Glutamatergic neuron (in vitro differentiated cells): ENCODE results near the gene ELMO1. TPM values are rescaled to one million over a fixed set of nuclear protein-coding genes. Genes with fewer than 3 reads are reported as not detected.

Experiments used
- DNase-seq: peaks from one replicate; pipeline ENCODE4 v3.0.0; 2022
- H3K27ac Mint-ChIP-seq: one replicate; pipeline ENCODE4 v1.8.0; 2020; ENCODE audit warnings: mild to moderate bottlenecking, mixed read lengths, inconsistent platforms; ENCODE audit not compliant: unreplicated experiment
- H3K27me3 Mint-ChIP-seq: one replicate; pipeline ENCODE4 v1.8.0; 2020; ENCODE audit warnings: mild to moderate bottlenecking, moderate library complexity, mixed read lengths, inconsistent platforms; ENCODE audit not compliant: unreplicated experiment
- H3K36me3 Mint-ChIP-seq: one replicate; pipeline ENCODE4 v1.8.0; 2020; ENCODE audit warnings: mild to moderate bottlenecking, mixed read lengths, inconsistent platforms; ENCODE audit not compliant: unreplicated experiment
- H3K4me1 Mint-ChIP-seq: one replicate; pipeline ENCODE4 v1.8.0; 2020; ENCODE audit warnings: mild to moderate bottlenecking, low read depth, mixed read lengths, inconsistent platforms; ENCODE audit not compliant: unreplicated experiment
- H3K4me3 Mint-ChIP-seq: one replicate; pipeline ENCODE4 v1.8.0; 2020; ENCODE audit warnings: mild to moderate bottlenecking, mixed read lengths, inconsistent platforms; ENCODE audit not compliant: unreplicated experiment
- H3K9me3 Mint-ChIP-seq: one replicate; pipeline ENCODE4 v1.8.0; 2020; ENCODE audit warnings: mild to moderate bottlenecking, moderate library complexity, mixed read lengths, inconsistent platforms; ENCODE audit not compliant: unreplicated experiment
- CTCF ChIP-seq: fragments of 200-600 bp; sonication (generic); IDR thresholded peaks from one replicate; pipeline ENCODE4 v1.5.0; 2021; ENCODE audit not compliant: partially characterized antibody, unreplicated experiment
- total RNA-seq: library from RNA; stranded (reverse); fragmentation: NEBNext Ultra II Directional; extraction: Animal tissue kit (Norgen Biotek cat#: 25700); gene quantifications from one replicate; pipeline ENCODE4 v1.2.1, GENCODE V29; 2021; ENCODE audit not compliant: unreplicated experiment

The ELMO1 gene
- total RNA-seq, 1 donor from 2014 or later: 5.5 TPM

- no peaks in the 10 kb centered on the region for H3K36me3 Mint-ChIP-seq
- no peak overlapping the region for H3K27ac Mint-ChIP-seq
- no peaks in the 10 kb centered on the region for H3K27me3 Mint-ChIP-seq
- no peak overlapping the region for H3K4me3 Mint-ChIP-seq
- no peak for TF ChIP-seq CTCF
- no peak for DNase-seq
- peaks cover 8% of the 10 kb centered on the region for H3K4me1 Mint-ChIP-seq
- H3K9me3 Mint-ChIP-seq: no peaks in the 10 kb centered on the region
Observed at GRCh38 chr7:37425498-37425897, 23.2 kb downstream of the ELMO1 start.

- no peak for DNase-seq
- peaks cover 8% of the 10 kb centered on the region for H3K4me1 Mint-ChIP-seq
- no peak overlapping the region for H3K4me3 Mint-ChIP-seq
- no peak overlapping the region for H3K27ac Mint-ChIP-seq
- TF ChIP-seq CTCF: no peak
- H3K9me3 Mint-ChIP-seq: no peaks in the 10 kb centered on the region
- H3K36me3 Mint-ChIP-seq: no peaks in the 10 kb centered on the region
- no peaks in the 10 kb centered on the region for H3K27me3 Mint-ChIP-seq
Observed at GRCh38 chr7:37424995-37425394, 23.7 kb downstream of the ELMO1 start.

- Mint-ChIP-seq H3K27ac (no peak overlapping the region), H3K27me3 (no peaks in the 10 kb centered on the region), H3K9me3 (no peaks in the 10 kb centered on the region), H3K4me3 (no peak overlapping the region), H3K36me3 (no peaks in the 10 kb centered on the region), H3K4me1 (peaks cover 8% of the 10 kb centered on the region)
- TF ChIP-seq CTCF: no peak
- no peak for DNase-seq
Observed at GRCh38 chr7:37424521-37424920, 24.1 kb downstream of the ELMO1 start.

- no peak overlapping the region for H3K4me3 Mint-ChIP-seq
- H3K9me3 Mint-ChIP-seq: no peaks in the 10 kb centered on the region
- no peak for DNase-seq
- H3K4me1 Mint-ChIP-seq: peaks cover 8% of the 10 kb centered on the region
- peaks cover 2% of the 10 kb centered on the region for H3K27me3 Mint-ChIP-seq
- H3K27ac Mint-ChIP-seq: no peak overlapping the region
- TF ChIP-seq CTCF: no peak
- H3K36me3 Mint-ChIP-seq: no peaks in the 10 kb centered on the region
Observed at GRCh38 chr7:37421861-37422500, 26.7 kb downstream of the ELMO1 start.

GRCh38 chr7:37420946-37421695 is 27.5 kb downstream of the ELMO1 start:
- no peak for TF ChIP-seq CTCF
- Mint-ChIP-seq H3K9me3 (peaks cover 1% of the 10 kb centered on the region), H3K27ac (no peak overlapping the region), H3K36me3 (no peaks in the 10 kb centered on the region), H3K4me3 (no peak overlapping the region), H3K4me1 (peaks cover 11% of the 10 kb centered on the region), H3K27me3 (peaks cover 2% of the 10 kb centered on the region)
- DNase-seq: no peak
